ENCODE data around the gene ZNF425.

The ZNF425 gene

DNA sequence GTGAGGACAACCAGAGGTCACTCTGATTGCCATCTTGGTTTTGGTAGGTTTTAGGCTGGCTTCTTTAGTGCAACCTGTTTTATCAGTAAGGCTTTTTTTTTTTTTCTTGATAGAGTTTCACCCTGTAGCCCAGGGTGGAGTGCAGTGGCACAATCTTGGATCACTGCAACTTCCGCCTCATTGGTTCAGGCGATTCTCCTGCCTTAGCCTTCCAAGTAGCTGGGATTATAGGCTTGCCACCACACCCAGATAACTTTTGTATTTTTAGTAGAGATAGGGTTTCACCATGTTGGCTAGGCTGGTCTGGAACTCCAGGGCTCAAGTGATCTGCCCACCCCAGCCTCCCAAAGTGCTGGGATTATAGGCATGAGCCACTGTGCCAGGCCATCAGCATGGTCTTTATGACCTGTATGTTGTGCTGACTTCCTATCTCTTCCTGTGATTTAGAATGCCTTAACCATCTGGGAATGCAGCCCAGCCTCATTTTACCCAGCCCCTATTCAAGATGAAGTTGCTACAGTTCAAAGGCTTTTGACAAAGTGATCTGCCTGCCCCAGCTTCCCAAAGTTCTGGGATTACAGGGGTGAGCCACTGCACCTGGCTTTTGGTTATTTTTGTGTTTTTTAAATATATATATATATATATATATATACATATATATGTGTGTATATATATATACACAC lies 7.0 kb upstream of the ZNF425 start:
- Histone ChIP-seq H3K4me2 (ENCODE audit: low read depth, low read length, poor library complexity, severe bottlenecking) (no peak overlapping the region), H4K20me1 (ENCODE audit: low read depth, low read length) (no peaks in the 10 kb centered on the region), H3F3A (ENCODE audit: insufficient read depth) (peaks cover 3% of the 10 kb centered on the region; the same call in 1 of the 2 replicates), H2AFZ (ENCODE audit: low read depth, low read length, severe bottlenecking) (no peak overlapping the region), H3K79me2 (ENCODE audit: insufficient read depth, low read length) (no peaks in the 10 kb centered on the region), H3K36me3 (ENCODE audit: low read length) (peaks cover 16% of the 10 kb centered on the region), H3K9me3 (ENCODE audit: insufficient read depth, low read length) (peaks cover 10% of the 10 kb centered on the region; the same call in 1 of the 2 replicates), H3K9ac (ENCODE audit: low read length) (no peak overlapping the region), H3K27ac (ENCODE audit: low read depth, low read length) (no peak overlapping the region), H3K4me3 (ENCODE audit: insufficient read depth, low read length, poor library complexity, severe bottlenecking) (no peak overlapping the region), H3K9me2 (replicated peaks; ENCODE audit: insufficient read depth, low read length) (no peaks in the 10 kb centered on the region), H3K27me3 (ENCODE audit: low read length) (no peaks in the 10 kb centered on the region)
- TF ChIP-seq, protein P1, sequence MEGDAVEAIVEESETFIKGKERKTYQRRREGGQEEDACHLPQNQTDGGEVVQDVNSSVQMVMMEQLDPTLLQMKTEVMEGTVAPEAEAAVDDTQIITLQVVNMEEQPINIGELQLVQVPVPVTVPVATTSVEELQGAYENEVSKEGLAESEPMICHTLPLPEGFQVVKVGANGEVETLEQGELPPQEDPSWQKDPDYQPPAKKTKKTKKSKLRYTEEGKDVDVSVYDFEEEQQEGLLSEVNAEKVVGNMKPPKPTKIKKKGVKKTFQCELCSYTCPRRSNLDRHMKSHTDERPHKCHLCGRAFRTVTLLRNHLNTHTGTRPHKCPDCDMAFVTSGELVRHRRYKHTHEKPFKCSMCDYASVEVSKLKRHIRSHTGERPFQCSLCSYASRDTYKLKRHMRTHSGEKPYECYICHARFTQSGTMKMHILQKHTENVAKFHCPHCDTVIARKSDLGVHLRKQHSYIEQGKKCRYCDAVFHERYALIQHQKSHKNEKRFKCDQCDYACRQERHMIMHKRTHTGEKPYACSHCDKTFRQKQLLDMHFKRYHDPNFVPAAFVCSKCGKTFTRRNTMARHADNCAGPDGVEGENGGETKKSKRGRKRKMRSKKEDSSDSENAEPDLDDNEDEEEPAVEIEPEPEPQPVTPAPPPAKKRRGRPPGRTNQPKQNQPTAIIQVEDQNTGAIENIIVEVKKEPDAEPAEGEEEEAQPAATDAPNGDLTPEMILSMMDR (IDR thresholded peaks at IDR 0.05; ENCODE audit: insufficient read depth, low read length, poor library complexity, severe bottlenecking), result no peak
- TF ChIP-seq EZH2phosphoT487 (conservative IDR thresholded peaks at IDR 0.05; ENCODE audit: low read length), result no peak

- Histone ChIP-seq H3K9me2 (replicated peaks; ENCODE audit: insufficient read depth, low read length) (no peaks in the 10 kb centered on the region), H3K79me2 (ENCODE audit: insufficient read depth, low read length) (peaks cover 13% of the 10 kb centered on the region; the same call in 1 of the 2 replicates), H3F3A (ENCODE audit: insufficient read depth) (peaks cover 12% of the 10 kb centered on the region), H3K4me2 (ENCODE audit: low read depth, low read length, poor library complexity, severe bottlenecking) (no peak overlapping the region), H4K20me1 (ENCODE audit: low read depth, low read length) (no peaks in the 10 kb centered on the region), H3K9ac (ENCODE audit: low read length) (no peak overlapping the region), H2AFZ (ENCODE audit: low read depth, low read length, severe bottlenecking) (no peak overlapping the region), H3K27me3 (ENCODE audit: low read length) (no peaks in the 10 kb centered on the region), H3K9me3 (ENCODE audit: insufficient read depth, low read length) (peaks cover 10% of the 10 kb centered on the region; the same call in 1 of the 2 replicates), H3K36me3 (ENCODE audit: low read length) (peaks cover 16% of the 10 kb centered on the region), H3K4me3 (ENCODE audit: insufficient read depth, low read length, poor library complexity, severe bottlenecking) (no peak overlapping the region), H3K27ac (ENCODE audit: low read depth, low read length) (no peak overlapping the region)
- TF ChIP-seq, protein P1 (IDR thresholded peaks at IDR 0.05; ENCODE audit: insufficient read depth, low read length, poor library complexity, severe bottlenecking), result no peak
- no peak for TF ChIP-seq EZH2phosphoT487 (conservative IDR thresholded peaks at IDR 0.05; ENCODE audit: low read length)
Measured at GRCh38 chr7:149130572-149131198, 4.6 kb upstream of the ZNF425 start.

DNA sequence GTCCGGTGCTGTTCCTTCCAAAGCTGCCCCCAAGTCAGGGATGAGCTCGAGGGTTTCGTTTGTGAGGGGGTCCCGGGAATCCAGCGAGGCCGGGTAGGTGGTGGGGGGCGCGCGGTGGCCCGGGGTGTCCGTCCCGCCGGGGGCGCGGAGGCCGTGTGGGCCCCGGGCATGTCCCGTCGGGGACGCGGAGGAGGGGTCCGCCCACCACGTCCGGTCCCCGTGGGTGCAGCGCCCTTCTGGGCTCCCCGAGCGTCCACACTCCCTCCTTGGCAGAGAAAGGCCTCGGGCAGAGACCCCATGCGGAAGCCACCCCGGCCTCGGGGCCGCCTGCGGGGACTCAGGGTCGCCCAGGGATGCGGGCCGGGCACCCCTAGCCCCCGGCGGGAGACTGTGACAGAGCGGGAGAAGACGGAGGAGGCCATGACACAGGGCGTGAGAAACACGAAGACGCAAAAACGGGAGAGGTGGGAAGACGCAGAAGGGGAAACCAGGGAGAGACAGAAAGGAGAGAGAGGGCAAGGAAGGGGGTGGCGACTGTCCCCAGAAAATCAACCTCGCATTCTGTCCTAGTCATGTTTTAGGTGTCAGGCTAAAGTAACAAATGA lies 640 bp upstream of the ZNF425 start:
- Histone ChIP-seq H3F3A (ENCODE audit: insufficient read depth) (peaks cover 12% of the 10 kb centered on the region), H3K4me2 (ENCODE audit: low read depth, low read length, poor library complexity, severe bottlenecking) (peak overlapping the region; percentile 68), H3K36me3 (ENCODE audit: low read length) (peaks cover 16% of the 10 kb centered on the region), H2AFZ (ENCODE audit: low read depth, low read length, severe bottlenecking) (peak overlapping the region; percentile 82), H3K27ac (ENCODE audit: low read depth, low read length) (peak overlapping the region; percentile 92), H3K9me3 (ENCODE audit: insufficient read depth, low read length) (peaks cover 10% of the 10 kb centered on the region; the same call in 1 of the 2 replicates), H3K79me2 (ENCODE audit: insufficient read depth, low read length) (peaks cover 13% of the 10 kb centered on the region; the same call in 1 of the 2 replicates), H3K4me3 (ENCODE audit: insufficient read depth, low read length, poor library complexity, severe bottlenecking) (peak overlapping the region; percentile 88), H3K27me3 (ENCODE audit: low read length) (no peaks in the 10 kb centered on the region), H3K9ac (ENCODE audit: low read length) (peak overlapping the region; percentile 96), H3K9me2 (replicated peaks; ENCODE audit: insufficient read depth, low read length) (no peaks in the 10 kb centered on the region), H4K20me1 (ENCODE audit: low read depth, low read length) (no peaks in the 10 kb centered on the region)
- no peak for TF ChIP-seq EZH2phosphoT487 (conservative IDR thresholded peaks at IDR 0.05; ENCODE audit: low read length)
- TF ChIP-seq, protein P1 (IDR thresholded peaks at IDR 0.05; ENCODE audit: insufficient read depth, low read length, poor library complexity, severe bottlenecking), result no peak

All from SU-DHL-6 (cell line).